SK-N-SH (cell line): ENCODE data around the gene VCAM1. TPM values are rescaled to one million over a fixed set of nuclear protein-coding genes. Genes with fewer than 3 reads are reported as not detected.

ENCODE experiments used
- CTCF ChIA-PET: fragments of 300-600, 350-600 bp; formaldehyde crosslinking; extraction: SDS; loops from one replicate; lab custom pipeline; 2021; lab: Yijun Ruan, JAX
- POLR2A ChIA-PET: fragments of 350-600 bp; sonication (Branson Sonifier 250); formaldehyde crosslinking; extraction: SDS; loops from one replicate; lab custom pipeline; 2020; ENCODE audit warnings: antibody characterized with exemption, inconsistent platforms; lab: Yijun Ruan, JAX
- DNase-seq: peaks from one replicate; pipeline ENCODE4 v3.0.0; 2012
- H2AFZ ChIP-seq: fragments of 200-600 bp; sonication (generic); 2 replicates; pipeline ENCODE4 v1.8.1; 2016; ENCODE audit warnings: antibody characterized with exemption, mild to moderate bottlenecking, low read depth
- H3F3A ChIP-seq: fragments of 200-600 bp; sonication (generic); replicated peaks from 2 replicates; pipeline ENCODE3; 2016; ENCODE audit warnings: antibody characterized with exemption, mild to moderate bottlenecking; ENCODE audit not compliant: insufficient read depth
- H3K27ac ChIP-seq, 2 experiments: fragments of 200-500 bp in 1 of 2; fragments of 200-600 bp in 1 of 2; sonication (Bioruptor generic) in 1 of 2; sonication (generic), shearing (Covaris generic) in 1 of 2; 2 replicates each; pipeline versions ENCODE4 v1.5.1 to v1.6.1; 2014 to 2016; ENCODE audit warnings: low read depth in 2 of 2, inconsistent platforms in 1 of 2, low read length in 1 of 2, mild to moderate bottlenecking in 1 of 2, mixed read lengths in 1 of 2
- H3K27me3 ChIP-seq: fragments of 200-600 bp; sonication (generic), shearing (Covaris generic); 2 replicates; pipeline ENCODE4 v1.6.1; 2016; ENCODE audit warnings: mixed run types; ENCODE audit not compliant: insufficient read depth
- H3K36me3 ChIP-seq, 2 experiments: fragments of 200-500 bp in 1 of 2; fragments of 200-600 bp in 1 of 2; sonication (Bioruptor generic) in 1 of 2; sonication (generic) in 1 of 2; replicated peaks in 1 of 2; 2 replicates each; pipeline versions ENCODE3 to v1.5.1; 2014 to 2016; ENCODE audit warnings: low read length in 1 of 2, mild to moderate bottlenecking in 1 of 2; ENCODE audit not compliant: insufficient read depth in 2 of 2, control insufficient read depth in 1 of 2
- H3K4me1 ChIP-seq, 2 experiments: fragments of 200-500 bp in 1 of 2; fragments of 200-600 bp in 1 of 2; sonication (Bioruptor generic) in 1 of 2; sonication (generic), shearing (Covaris generic) in 1 of 2; 2 replicates each; pipeline versions ENCODE4 v1.5.1 to v1.6.1; 2014 to 2016; ENCODE audit warnings: low read depth in 1 of 2, low read length in 1 of 2, mixed run types in 1 of 2; ENCODE audit not compliant: insufficient read depth in 2 of 2, control insufficient read depth in 1 of 2
- H3K4me2 ChIP-seq: fragments of 200-600 bp; sonication (generic), shearing (Covaris generic); 2 replicates; pipeline ENCODE4 v1.6.1; 2017; ENCODE audit warnings: mixed run types
- H3K4me3 ChIP-seq, 2 experiments: fragments of 200-500 bp in 1 of 2; fragments of 200-600 bp in 1 of 2; sonication (Bioruptor generic) in 1 of 2; sonication (generic), shearing (Covaris generic) in 1 of 2; 2 replicates each; pipeline versions ENCODE4 v1.5.1 to v1.8.1; 2014 to 2016; ENCODE audit warnings: low read depth in 2 of 2, inconsistent platforms in 1 of 2, low read length in 1 of 2, mild to moderate bottlenecking in 1 of 2, mixed read lengths in 1 of 2, moderate library complexity in 1 of 2
- H3K79me2 ChIP-seq: fragments of 200-600 bp; sonication (generic); 2 replicates; pipeline ENCODE4 v1.8.1; 2017; ENCODE audit warnings: mild to moderate bottlenecking; ENCODE audit not compliant: insufficient read depth
- H3K9ac ChIP-seq: fragments of 200-600 bp; sonication (generic); 2 replicates; pipeline ENCODE4 v1.6.1; 2017; ENCODE audit warnings: mixed run types
- H3K9me2 ChIP-seq: fragments of 200-600 bp; sonication (generic); 2 replicates; pipeline ENCODE4 v1.6.1; 2017; ENCODE audit warnings: mixed run types
- H3K9me3 ChIP-seq: fragments of 200-600 bp; sonication (generic); 2 replicates; pipeline ENCODE4 v1.6.1; 2017; ENCODE audit warnings: mixed run types, mild to moderate bottlenecking, moderate library complexity
- H4K20me1 ChIP-seq: fragments of 200-600 bp; sonication (generic); 2 replicates; pipeline ENCODE4 v1.6.1; 2017; ENCODE audit warnings: mild to moderate bottlenecking, mixed run types; ENCODE audit not compliant: insufficient read depth
- ELF1 ChIP-seq: IDR thresholded peaks from 2 replicates; pipeline ENCODE4 v1.4.0; 2012
- EP300 ChIP-seq, 2 experiments: IDR thresholded peaks; 2 replicates each; pipeline versions ENCODE4 v1.4.0 to v1.6.1; 2012; ENCODE audit warnings: borderline replicate concordance in 1 of 2, low read depth in 1 of 2, low read length in 1 of 2
- FOSL2 ChIP-seq: IDR thresholded peaks from 2 replicates; pipeline ENCODE4 v1.4.0; 2012; ENCODE audit warnings: low read depth, mild to moderate bottlenecking, moderate library complexity, borderline replicate concordance
- FOXM1 ChIP-seq: IDR thresholded peaks from 2 replicates; pipeline ENCODE4 v1.4.0; 2012; ENCODE audit warnings: low read depth, mild to moderate bottlenecking
- GABPA ChIP-seq: IDR thresholded peaks from 2 replicates; pipeline ENCODE4 v1.4.0; 2012; ENCODE audit warnings: low read depth, mild to moderate bottlenecking
- GATA2 ChIP-seq: sonication (generic); formaldehyde crosslinking; IDR thresholded peaks from 2 replicates; pipeline ENCODE4 v1.5.0; 2020; ENCODE audit warnings: mild to moderate bottlenecking, missing genetic modification reagents
- JUND ChIP-seq: IDR thresholded peaks from 2 replicates; pipeline ENCODE4 v1.4.0; 2012
- MXI1 ChIP-seq: IDR thresholded peaks from 2 replicates; pipeline ENCODE4 v1.6.1; 2012; ENCODE audit warnings: mild to moderate bottlenecking, low read depth, low read length, improper control_type of control experiment
- RAD21 ChIP-seq: IDR thresholded peaks from 2 replicates; pipeline ENCODE4 v1.6.1; 2012; ENCODE audit warnings: mild to moderate bottlenecking, low read length
- RFX5 ChIP-seq: IDR thresholded peaks from 2 replicates; pipeline ENCODE4 v1.6.1; 2012; ENCODE audit warnings: mild to moderate bottlenecking, improper control_type of control experiment, low read length
- RXRA ChIP-seq: IDR thresholded peaks from 2 replicates; pipeline ENCODE4 v1.4.0; 2012; ENCODE audit warnings: low read depth, mild to moderate bottlenecking, borderline replicate concordance
- SIN3A ChIP-seq: IDR thresholded peaks from 2 replicates; pipeline ENCODE4 v1.6.1; 2012; ENCODE audit warnings: low read depth, mild to moderate bottlenecking, low read length, moderate library complexity, borderline replicate concordance
- TAF1 ChIP-seq: IDR thresholded peaks from 2 replicates; pipeline ENCODE4 v1.6.1; 2012; ENCODE audit warnings: low read depth, mild to moderate bottlenecking, low read length, moderate library complexity, borderline replicate concordance
- TCF12 ChIP-seq: IDR thresholded peaks from 2 replicates; pipeline ENCODE4 v1.4.0; 2012
- TEAD4 ChIP-seq: IDR thresholded peaks from 2 replicates; pipeline ENCODE4 v1.4.0; 2012; ENCODE audit warnings: mild to moderate bottlenecking, borderline replicate concordance; ENCODE audit not compliant: insufficient read depth
- USF2 ChIP-seq: fragments of 150-350 bp; IDR thresholded peaks from 2 replicates; pipeline ENCODE4 v1.6.1; 2017; ENCODE audit warnings: antibody characterized with exemption, low read length, low read depth, borderline replicate concordance
- YY1 ChIP-seq: IDR thresholded peaks from 2 replicates; pipeline ENCODE4 v1.4.0; 2012; ENCODE audit warnings: low read depth, mild to moderate bottlenecking
- WGBS: methylation state at CpG from one replicate; pipeline ENCODE4 v1.1.6; 2017; ENCODE audit warnings: low lambda C conversion rate; 5-methylcytosine and 5-hydroxymethylcytosine counted together
- polyA plus RNA-seq, 3 experiments: library from polyadenylated mRNA; depleted of rRNA; stranded (reverse); fragments of >200 nt; gene quantifications; 2 replicates each; pipeline ENCODE4 v1.2.3, GENCODE V29; 2012
- TF ChIP-seq, protein P1 (sequence below): IDR thresholded peaks from 2 replicates; pipeline ENCODE4; 2012
- TF ChIP-seq, protein P2 (sequence below): IDR thresholded peaks from 2 replicates; pipeline ENCODE4 v1.4.0; 2012; ENCODE audit warnings: low read depth, borderline replicate concordance
- TF ChIP-seq, protein P3 (sequence below): fragments of 200-600 bp; sonication (generic); IDR thresholded peaks from 2 replicates; pipeline ENCODE4 v1.6.1; 2017; ENCODE audit warnings: antibody characterized with exemption, mild to moderate bottlenecking, moderate library complexity

Gene VCAM1
- polyA plus RNA-seq, 1 of the 3 experiments (the other 2 are of a cell fraction): 5.0 TPM

DNA sequence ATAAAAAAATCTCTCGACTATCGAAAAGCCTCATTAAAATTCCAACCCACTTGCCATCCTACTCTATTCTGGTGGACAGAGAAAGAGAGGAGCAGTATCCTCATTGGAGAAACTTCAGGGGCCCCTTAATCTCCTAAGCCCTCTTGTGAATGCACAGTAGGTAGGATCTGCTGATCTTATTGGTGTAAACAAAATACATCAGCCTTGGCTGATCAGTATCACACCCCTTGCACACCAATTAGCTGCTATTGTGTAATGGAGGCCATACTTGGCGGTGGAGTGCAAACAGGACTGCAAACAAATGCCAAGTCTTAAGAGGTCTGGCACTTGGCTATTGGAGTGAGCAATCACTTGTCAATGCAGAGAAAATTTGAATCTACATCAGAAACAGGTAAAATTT lies 15.7 kb downstream of the VCAM1 start:
- no peaks in the 10 kb centered on the region for H3K79me2 ChIP-seq
- ChIA-PET POLR2A (no interaction called here), CTCF (no interaction called here)
- H3K27me3 ChIP-seq: no peaks in the 10 kb centered on the region
- no peaks in the 10 kb centered on the region for H3K9me2 ChIP-seq
- no peak overlapping the region for H3K4me3 ChIP-seq
- H3K27ac ChIP-seq: peak overlapping the region; percentile 75 to 78
- H3K36me3 ChIP-seq: no peaks in the 10 kb centered on the region
- H3K4me2 ChIP-seq: no peak overlapping the region
- DNase-seq: no peak
- H3K4me1 ChIP-seq: peaks cover 0 to 3% of the 10 kb centered on the region in 2 experiments; a peak in 2 of 4 replicates
- no peak overlapping the region for H2AFZ ChIP-seq
- TF ChIP-seq GATA2 (CRISPR knock-in tag) (no peak), YY1 (no peak), RFX5 (no peak), TEAD4 (no peak), ELF1 (no peak), FOSL2 (no peak), FOXM1 (no peak), USF2 (no peak), TCF12 (no peak), TAF1 (no peak), EP300 (IDR thresholded peaks at IDR 0.05; ENCODE audit: borderline replicate concordance in 1 of 2, low read depth in 1 of 2, low read length in 1 of 2) (no peak), GABPA (no peak), RAD21 (no peak), JUND (no peak), MXI1 (no peak), SIN3A (no peak), RXRA (no peak)
- TF ChIP-seq, protein P1, sequence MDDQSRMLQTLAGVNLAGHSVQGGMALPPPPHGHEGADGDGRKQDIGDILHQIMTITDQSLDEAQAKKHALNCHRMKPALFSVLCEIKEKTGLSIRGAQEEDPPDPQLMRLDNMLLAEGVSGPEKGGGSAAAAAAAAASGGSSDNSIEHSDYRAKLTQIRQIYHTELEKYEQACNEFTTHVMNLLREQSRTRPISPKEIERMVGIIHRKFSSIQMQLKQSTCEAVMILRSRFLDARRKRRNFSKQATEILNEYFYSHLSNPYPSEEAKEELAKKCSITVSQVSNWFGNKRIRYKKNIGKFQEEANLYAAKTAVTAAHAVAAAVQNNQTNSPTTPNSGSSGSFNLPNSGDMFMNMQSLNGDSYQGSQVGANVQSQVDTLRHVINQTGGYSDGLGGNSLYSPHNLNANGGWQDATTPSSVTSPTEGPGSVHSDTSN: no peak
- TF ChIP-seq, protein P2, sequence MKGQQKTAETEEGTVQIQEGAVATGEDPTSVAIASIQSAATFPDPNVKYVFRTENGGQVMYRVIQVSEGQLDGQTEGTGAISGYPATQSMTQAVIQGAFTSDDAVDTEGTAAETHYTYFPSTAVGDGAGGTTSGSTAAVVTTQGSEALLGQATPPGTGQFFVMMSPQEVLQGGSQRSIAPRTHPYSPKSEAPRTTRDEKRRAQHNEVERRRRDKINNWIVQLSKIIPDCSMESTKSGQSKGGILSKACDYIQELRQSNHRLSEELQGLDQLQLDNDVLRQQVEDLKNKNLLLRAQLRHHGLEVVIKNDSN: no peak
- TF ChIP-seq, protein P3, sequence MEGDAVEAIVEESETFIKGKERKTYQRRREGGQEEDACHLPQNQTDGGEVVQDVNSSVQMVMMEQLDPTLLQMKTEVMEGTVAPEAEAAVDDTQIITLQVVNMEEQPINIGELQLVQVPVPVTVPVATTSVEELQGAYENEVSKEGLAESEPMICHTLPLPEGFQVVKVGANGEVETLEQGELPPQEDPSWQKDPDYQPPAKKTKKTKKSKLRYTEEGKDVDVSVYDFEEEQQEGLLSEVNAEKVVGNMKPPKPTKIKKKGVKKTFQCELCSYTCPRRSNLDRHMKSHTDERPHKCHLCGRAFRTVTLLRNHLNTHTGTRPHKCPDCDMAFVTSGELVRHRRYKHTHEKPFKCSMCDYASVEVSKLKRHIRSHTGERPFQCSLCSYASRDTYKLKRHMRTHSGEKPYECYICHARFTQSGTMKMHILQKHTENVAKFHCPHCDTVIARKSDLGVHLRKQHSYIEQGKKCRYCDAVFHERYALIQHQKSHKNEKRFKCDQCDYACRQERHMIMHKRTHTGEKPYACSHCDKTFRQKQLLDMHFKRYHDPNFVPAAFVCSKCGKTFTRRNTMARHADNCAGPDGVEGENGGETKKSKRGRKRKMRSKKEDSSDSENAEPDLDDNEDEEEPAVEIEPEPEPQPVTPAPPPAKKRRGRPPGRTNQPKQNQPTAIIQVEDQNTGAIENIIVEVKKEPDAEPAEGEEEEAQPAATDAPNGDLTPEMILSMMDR: no peak
- WGBS: 81% methylated on average over 3 of the region's 3 CpGs
- no peak overlapping the region for H3K9ac ChIP-seq
- H3F3A ChIP-seq: peaks cover 19% of the 10 kb centered on the region
- no peaks in the 10 kb centered on the region for H3K9me3 ChIP-seq
- no peaks in the 10 kb centered on the region for H4K20me1 ChIP-seq
